Measurements from ENCODE around the gene DISP3.

Gene DISP3

DNA sequence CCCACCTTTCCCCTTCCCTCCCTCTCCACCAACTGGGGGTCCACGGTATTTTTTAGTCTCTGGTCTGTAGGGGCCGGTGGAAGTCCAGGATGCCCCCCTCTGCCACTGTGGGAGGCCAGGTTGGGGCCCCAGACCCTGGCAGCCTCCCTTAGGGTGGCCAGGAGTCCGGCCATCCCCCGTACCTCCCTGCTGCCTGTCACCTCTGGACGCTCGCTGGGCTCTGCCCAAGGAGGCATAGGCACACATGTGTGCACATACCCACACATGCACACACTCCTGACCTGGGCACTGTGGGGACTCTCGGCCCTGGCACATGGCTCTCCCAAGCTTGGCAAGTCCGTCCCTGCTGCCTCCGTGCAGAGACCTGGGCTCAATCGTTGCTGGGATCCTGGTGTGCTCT lies 53.0 kb downstream of the DISP3 start:
- no peak for DNase-seq

DNA sequence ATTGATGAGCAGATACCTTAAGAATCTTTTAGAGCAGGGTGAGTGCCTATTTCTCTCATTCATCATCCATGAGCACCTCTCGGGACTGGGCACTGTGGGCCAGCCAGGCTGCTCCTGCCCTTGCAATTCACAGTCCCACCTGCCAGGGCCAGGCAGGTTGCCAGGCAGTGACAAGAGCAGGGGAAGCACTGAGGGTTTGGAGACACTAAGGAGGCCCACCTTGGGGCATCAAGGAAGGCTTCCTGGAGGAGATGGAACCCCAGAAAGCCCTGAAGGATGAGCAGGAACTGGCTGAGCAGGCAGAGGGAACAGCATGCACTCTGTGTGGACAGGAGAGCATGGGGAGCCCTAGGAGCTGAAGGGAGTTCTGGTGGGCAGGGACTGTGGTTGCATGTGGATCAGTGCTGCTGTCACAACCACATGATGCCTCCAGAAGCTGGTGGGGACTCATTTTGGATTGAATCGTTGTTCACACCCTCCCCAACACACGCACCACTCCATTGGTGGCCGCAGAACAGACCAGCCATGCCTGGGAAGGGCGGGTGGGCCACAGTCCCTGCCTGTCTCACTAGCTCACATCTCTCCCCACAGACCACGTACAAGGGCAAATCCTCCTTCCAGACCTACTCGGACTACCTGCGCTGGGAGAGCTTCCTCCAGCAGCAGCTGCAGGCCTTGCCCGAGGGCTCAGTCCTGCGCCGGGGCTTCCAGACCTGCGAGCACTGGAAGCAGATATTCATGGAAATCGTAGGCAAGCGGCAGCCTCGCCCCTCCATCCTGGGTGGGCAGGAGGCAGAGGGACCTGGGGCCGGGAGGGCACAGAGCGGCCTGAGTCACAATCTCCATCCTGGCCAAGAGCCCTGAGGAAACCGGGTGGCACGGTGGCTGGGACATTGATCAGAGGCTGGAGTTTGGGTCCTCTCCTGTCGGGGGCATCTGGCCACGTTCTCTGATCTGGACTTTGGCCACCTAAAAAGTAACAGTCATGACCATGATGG lies 55.1 kb downstream of the DISP3 start:
- DNase-seq = no peak

DNA sequence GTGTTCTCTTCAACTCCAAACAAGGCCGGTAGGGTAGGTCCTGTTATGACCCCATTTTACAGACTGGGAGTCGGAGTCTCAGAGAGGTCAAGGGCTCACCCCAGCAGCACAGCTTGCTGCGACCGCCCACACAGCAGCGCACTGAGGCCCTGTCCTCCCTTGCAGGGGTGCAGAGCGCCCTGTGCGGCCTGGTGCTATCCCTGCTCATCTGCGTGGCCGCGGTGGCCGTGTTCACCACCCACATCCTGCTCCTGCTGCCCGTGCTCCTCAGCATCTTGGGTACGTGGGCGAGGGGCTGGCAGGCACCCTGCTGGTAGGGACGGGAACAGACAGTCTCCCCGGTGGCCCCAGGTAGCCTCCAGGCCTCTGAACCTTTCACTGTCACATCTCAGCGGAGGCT lies 55.9 kb downstream of the DISP3 start:
- DNase-seq = no peak

DNA sequence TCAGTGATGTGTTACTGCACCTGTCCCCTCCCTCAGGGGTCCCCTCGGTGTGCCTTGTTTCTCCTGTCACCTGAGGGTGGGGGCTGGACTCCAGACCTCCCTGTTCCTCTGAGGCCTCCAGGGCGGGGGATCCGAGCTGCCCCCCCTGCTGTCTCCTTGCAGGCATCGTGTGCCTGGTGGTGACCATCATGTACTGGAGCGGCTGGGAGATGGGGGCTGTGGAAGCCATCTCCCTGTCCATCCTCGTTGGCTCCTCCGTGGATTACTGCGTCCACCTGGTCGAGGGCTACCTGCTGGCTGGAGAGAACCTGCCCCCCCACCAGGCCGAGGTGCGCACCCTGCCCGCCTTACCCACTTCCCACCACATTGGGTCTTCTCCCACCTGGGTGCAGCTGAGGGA lies 56.4 kb downstream of the DISP3 start:
- no peak for DNase-seq

DNA sequence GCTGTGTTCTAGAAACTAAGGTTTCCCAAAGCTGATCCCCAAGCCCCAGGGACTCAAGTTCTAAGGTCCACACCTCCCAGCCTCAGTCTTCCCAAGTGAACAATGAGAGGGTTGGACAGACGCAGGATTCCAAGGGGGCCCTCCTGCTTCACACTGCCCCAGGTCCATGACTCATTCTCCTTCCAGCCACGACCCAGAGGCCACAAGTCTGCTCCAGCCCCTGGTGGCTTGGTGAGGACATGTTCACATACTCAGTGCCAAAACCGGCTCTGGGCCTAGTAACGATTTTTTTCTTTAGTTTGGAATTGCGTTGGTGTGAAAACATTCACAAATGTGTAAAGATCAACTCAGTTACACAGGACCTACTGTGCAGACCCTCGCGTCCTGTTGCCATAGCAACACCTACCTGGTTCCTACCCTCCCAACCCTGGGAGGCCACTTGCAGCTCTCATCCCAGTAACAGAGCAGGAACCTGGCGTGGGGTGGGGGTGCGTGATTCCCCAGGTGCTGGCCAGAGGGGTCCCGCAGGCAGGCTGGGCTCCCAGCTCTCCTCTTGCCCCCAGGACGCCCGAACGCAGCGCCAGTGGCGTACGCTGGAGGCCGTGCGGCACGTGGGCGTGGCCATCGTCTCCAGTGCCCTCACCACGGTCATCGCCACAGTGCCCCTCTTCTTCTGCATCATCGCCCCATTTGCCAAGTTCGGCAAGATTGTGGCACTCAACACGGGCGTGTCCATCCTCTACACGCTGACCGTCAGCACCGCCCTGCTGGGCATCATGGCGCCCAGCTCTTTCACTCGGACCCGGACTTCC lies 57.0 kb downstream of the DISP3 start:
- DNase-seq = no peak

DNA sequence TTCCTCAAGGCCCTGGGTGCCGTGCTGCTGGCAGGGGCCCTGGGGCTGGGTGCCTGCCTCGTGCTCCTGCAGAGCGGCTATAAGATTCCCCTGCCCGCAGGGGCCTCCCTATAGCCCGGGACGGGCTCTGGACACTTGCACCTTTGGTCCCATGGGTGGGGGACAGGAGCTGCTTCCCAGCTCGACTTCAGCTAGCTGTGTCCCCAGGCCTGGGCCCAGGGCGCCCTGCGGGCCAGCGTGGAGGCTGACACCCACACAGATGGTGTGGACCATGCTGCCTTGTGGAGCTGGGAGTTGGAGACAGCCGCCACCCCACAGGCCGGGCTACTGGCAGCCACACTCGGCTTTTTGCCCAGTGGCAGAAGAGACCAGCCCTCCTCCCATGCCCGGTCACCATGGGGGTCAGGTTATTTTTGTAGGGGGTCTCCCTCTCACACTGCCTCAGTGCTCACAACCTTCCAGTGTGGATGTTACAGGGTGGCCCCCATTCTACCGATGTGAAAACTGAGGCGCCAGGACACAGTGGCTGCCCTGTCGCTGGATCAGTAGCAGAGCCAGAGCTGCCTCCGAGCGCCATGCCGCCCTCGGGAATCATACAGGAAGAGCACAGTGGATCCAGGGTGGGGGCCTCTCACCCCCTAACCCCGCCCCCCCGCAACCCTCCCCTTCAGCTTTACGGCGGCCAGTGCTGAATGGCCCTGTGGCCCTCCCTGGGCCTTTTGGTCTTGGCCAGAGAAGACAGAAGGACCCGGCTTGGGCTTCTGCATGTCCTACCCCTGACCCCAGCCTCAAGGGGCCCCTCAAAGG lies 57.8 kb downstream of the DISP3 start:
- no peak for DNase-seq

DNA sequence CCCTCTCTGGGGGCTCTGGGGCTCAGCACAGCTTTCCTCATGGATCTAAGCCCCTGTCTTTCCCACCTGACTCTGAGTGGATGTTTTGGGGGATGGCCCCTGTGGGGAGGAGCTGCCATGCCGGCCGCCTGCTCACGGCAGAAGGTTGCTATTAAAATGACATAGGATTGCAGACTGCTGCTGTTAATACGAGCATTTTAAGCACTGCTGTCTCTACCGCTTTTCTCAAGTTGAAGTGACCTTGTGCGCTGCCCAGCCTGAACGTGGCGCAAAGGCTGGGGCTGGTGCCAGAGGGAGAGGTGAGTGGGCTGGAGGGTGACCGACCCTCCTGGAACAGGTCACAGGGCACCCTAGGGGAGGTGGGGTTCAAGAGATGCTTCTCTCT lies 58.4 kb downstream of the DISP3 start:
- no peak for DNase-seq

DNA sequence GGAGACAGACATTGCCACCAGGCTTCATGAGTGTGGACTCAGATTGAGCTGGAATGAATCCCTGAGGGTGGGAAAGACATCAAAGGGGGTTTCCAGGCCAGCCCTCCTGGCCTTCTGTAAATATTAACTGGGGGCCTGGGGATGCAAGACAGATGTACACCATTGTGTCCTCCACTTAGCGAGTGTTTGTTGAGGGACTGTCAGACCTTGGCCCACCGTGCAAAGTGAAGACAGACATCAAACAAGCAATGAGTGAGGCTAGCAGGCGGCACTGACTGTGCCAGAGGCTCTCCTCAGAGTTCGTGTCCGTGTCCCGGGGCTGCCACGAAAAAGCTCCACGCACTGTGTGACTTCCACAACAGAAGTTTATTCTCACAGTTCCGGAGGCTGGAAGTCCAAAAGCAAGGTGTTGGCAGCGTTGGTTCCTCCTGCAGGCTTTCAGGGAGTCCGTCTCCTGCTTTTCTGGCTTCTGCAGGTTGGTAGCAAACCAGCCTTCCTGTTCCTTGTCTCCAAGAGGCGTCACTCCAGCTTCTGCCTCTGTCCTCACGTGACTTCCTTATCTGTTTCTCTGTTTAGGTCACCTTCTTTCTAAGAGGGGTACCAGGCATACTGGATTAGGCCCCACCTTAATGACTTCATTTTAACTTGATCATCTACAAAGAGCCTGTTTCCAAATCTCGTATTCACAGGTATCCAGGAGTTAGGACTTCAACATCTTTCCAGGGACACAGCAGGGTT lies 59.1 kb downstream of the DISP3 start:
- DNase-seq = no peak

DNA sequence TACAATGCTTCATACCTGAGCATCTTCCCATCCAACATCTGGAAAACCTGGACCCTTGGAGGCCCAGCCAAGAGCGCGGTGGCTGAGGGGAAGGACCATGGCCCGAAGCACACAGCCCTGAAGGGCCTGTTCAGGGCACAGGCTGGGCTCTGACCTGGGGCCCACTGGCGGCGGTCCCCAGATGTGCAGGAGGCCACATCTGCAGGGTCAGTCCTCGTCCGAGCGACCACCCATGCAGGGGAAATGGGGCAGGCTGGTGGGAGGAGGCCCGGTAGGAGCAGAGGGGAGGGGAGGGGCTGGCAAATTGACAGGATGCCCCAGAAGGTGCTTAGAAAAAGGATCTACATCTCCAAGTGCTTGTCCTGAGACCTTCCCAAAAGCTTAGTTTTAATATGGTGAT lies 59.9 kb downstream of the DISP3 start:
- no peak for DNase-seq

DNA sequence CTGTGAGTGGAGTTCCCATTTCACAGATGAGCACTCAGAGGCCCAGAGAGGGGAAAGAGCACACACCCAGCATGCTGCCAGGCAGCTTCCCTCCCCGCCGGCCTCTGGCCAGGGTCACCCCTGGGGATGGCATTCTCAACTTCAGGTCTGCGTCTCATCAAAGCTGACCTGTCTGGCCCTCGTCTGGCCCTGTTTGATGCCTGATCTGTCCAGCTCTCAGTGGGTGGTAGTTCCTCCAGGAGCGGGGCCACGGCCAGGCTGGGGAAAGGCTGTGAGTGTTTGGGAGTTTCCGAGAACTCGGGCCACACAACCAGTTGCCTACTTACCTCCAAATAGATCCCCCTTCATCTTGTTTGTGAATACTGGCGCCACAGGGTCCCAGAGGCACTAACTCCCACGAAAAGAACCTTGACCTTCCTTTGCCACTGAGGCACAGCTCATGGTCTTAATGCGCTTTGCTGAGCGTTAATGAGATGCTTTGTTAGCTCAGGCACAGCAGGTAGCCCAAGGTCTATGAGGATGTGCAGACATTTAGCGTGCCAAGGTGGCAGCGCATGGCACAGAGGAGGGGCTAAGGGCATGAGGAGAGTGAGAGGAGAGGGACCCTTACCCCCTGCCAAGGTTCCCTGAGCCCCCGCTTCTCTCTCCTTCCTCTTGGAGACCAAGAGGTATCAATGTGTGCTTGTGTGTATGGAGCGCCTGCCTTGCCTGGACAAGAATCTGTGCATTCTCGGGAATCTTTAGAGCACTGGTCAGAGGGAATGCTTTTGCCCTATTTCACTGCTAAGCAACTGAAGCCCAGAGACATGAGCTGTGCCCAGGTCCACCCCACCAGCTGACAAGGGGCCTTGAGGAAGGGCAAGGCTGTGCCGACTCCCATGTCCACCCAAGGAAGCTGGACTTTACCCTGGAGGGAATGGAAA lies 61.2 kb downstream of the DISP3 start:
- no peak for DNase-seq

DNA sequence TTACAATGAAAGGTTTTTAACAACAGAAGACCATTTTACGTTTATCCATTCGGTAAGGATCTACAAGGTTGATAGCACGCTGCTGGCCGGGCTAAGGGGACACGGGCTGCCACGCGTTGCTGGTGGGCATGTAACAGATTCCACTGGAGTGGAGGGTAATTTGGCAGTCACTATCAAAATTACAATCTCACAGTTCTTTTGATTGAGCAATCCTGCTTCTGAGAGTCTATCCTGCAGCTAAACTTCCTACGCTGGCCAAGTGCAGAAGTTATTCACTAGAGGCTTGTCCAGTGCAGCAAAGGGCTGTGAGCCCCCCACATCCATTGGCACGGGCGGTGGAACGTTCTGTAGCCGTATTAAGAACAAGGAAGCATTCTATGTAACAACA lies 61.8 kb downstream of the DISP3 start:
- no peak for DNase-seq

DNA sequence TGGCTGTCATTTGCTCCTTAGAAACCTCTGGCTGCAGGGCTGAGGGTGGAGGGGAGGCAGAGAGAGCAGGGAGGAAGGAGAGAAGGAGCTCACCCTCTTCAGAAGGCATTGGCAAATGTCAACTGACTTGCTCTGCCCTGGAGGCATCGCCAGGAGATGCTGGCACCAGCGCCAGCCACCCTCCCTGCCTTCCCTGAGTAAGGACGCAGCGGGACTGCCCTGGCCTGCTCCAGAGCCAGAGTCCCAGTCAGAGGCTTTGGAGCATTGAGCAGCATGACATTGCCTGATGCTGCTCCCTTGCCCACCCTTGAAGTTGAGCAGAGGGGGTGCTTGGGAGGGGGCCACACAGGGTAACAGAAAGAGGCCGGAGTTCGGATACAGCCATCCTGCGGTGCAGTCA lies 62.3 kb downstream of the DISP3 start:
- DNase-seq = no peak

DNA sequence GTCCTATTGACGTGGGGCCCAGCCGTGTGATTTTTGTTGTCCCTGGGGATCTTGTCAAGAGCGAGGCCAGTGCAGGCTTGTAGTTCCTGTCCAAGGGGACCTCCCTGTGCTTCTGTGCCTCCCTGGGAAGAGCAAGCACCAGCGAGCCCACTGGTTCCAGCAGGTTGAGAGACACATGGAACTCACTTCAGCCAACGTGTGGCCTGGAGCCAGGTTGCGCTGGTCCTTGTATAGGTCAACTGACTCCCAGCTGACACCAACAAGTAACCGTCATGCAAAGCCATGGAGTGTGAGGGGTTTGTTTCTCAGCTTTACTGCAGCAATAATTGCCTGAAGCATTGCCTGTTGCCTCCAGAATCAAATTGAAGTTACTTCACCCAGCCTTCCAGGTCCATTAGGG lies 63.0 kb downstream of the DISP3 start:
- DNase-seq = no peak

DNA sequence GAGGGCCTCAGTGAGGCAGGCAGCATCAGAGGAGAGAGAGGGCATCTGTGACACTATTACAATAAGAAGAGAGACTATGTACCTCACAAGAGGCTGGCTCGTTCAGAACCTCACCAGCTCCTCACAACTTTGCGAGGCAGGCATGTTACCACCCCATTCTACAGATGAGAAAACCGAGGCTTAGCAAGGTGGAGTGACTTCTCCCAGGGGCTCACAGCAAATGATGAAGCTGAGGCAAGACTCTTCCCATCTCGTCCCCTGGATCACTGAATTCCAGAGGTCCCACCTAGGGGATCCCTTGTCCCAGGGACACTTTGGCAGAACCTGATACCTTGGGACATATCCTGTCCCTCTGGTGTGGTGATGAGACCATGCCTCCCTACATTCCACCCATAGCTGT lies 64.4 kb downstream of the DISP3 start:
- DNase-seq = no peak

DNA sequence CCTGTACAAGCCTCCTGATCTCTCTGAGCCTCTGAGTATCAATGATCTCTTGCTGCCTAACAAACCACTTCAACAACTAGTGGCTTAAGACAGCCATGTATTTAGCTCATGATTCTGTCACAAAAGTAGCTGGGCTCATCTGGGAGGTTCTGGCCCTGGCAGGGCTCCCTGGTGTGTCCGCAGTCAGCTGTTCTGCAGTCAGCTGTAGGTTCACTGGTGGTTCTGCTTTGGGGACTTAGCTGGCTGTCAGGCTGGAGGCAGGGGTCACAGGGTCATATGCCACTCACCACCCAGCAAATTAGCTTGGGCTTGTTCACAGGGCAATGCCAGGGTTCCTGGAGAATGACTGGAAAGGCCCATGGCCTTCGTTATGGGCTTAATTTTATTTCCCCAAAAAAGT lies 64.8 kb downstream of the DISP3 start:
- no peak for DNase-seq

DNA sequence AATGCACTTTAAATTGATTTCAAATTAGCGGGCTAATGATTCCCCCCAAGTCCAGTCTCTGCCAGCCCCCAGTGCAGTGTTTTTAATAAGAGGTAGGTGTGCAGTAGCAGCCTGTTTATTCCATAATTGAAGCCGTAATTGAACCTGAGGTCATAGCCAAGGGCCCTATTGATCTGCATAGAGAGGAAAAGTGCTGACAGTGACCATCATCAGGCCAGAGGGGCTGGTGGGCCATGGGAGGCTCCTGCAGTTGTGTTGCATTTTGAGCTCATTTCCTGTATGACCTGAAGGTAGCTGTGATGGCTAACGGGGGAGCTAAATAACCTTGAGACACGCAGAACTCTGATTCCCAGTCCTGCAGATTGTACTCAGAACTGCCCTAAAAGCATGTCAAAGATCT lies 67.5 kb downstream of the DISP3 start:
- no peak for DNase-seq

DNA sequence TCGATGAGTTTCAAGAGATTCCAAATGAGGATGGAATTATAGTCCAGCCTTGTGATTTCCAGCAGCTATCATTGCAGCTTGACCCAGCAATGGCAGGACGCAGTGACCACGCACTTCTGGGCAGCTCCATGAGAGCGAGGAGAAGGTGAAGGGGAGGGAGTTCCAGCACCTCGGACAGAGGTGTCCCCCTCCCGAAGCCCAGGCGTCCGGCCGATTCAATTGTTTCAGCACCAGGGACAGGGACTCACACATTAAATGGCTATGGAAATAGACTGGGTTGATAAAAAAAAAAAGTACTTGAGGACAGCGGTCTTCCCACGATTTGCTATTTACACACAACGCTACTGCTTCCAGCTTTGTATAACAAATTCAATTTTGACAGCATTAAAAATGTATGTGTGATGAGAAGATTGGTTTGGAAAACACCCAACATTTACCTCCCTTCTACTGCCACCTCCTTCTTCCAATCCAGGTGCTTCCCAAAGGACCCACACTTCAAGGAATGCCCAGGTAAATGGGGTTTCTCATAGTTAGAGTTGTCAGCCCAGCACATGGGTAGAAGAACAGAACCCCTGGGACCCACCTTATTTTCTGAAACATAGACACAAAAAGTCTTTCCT lies 71.8 kb downstream of the DISP3 start:
- peak; percentile 39 for DNase-seq

DNA sequence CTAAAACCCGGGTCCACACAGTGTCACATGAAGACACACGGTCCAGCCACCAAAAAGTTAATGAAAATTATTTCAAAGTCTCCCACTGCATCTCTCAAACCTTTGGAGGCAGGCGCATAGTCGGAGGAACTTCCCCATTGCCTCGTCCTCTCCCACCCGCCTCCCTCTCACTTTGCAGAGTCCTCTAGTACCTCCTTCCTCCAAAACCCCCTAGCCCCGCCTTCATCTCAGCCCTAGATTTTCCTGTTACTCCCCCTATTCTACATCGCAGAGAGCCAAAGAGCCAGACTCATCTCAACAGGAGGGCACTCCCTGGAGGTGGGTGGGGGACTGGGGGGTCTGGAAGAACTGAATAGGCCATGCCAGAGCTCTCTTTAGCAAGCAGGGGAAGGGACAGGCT lies 79.3 kb downstream of the DISP3 start:
- DNase-seq = no peak

DNA sequence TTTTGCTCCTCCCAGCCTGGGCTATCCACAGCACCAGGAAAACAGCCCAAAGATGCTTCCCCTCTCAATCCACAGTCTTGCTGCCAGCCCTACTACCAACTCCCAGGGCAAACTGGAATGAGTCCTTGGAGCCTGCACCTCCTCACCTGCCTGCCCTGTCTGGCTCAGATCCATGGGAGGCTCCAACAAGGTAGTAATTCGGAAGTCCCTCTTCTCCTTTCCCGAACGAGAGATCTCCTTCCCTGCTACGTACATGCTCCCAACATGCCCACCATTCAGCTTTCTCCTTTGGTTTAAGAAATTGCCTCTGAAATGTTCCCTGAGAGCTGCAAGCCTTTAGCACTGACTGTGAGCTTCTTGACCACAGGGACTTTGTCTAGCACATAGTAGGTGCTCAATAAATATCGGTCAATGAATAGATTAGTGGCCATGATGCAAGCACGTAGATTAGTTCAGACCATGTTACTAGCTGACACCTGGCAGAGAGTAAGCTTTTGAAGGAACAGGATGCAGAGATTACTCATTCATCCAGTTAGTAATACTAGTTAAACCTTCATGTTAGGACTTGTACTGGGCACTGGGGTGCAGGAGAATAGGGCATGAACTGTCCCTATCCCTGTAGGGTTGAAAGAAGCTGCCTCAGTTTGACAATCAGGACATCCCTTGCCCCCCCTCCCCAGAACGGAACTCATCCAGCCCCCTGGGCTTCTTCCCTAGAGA lies 80.1 kb downstream of the DISP3 start:
- DNase-seq = no peak

DNA sequence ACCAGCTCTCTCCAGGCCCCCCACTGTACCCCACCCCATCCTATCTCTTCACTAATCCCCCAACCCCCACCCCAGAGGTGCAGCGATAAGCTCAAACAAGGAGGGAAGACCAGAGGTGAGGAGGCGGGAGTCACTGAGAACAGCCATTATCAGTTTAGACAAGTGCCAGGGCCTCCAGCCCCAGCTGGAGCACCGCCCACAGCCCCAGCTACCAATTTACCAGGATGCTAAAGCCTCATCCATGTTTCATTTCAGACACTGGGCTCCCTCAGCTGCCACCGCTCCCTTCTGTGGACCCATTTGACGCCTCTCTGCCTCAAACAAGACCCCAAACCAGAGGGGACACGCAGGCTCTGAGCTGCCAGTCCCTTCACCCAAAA lies 80.6 kb downstream of the DISP3 start:
- DNase-seq = no peak

Measured in stimulated activated CD4-positive, alpha-beta T cell treated with anti-CD3 and anti-CD28 coated beads, Interleukin-4, amount 100 ng/mL, for 24 hours (primary cell).